ENCODE data around the gene UGT2A3.
"Not testable (repeated sequence)": the region's sequence is repeated elsewhere in the genome, so short reads cannot be mapped to it uniquely, and the experiment has no call there.

Gene UGT2A3

DNA sequence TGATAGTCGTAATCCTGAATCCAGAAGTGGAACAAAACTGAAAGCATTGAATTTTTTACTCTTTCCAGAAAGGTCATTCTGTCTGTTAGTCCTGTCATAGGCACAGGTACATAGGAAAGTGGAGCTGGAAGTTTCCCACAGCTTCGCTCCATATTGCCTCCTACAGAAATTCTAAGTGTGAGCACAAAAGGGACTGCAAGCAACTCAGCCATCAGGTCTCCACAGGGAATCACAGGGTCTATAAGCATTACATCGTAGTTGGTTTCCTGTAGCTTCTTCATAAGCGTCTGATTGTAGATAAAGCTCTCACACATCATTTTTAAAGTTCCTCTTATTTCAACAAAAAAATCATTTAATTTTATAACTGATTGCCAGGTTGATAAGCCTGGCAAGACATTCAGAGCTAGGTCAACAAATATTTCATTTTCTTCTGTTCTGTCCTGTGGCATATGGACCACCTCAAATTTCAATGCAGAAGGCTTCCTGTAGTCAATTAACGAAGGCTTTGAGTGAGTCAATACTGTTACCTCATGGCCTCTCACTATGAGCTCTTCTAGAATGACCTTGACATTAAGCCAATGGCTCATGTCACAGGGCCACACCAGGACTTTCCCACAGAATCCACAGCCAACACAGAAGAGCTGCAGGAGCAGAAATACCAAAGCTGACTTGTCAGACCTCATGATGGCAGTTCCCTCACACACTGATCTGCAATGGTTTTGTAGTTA lies at the start of gene UGT2A3:
UGT2A3 (minus strand) TSS at position 727 of the 728 bp plus-strand sequence; CDS start at position 683, 44 bp downstream.
- H3K27ac Mint-ChIP-seq = no peak within 1 kb of the TSS
- ATAC-seq (no peak), DNase-seq (no peak)
- no peaks in the 10 kb centered on the region for H3K4me1 Mint-ChIP-seq
- H3K9me3 Mint-ChIP-seq = peaks cover 0 to 7% of the 10 kb centered on the region in 2 donors
- no peak within 1 kb of the TSS for H3K4me3 Mint-ChIP-seq
- no peaks in the 10 kb centered on the region for H3K27me3 Mint-ChIP-seq

DNA sequence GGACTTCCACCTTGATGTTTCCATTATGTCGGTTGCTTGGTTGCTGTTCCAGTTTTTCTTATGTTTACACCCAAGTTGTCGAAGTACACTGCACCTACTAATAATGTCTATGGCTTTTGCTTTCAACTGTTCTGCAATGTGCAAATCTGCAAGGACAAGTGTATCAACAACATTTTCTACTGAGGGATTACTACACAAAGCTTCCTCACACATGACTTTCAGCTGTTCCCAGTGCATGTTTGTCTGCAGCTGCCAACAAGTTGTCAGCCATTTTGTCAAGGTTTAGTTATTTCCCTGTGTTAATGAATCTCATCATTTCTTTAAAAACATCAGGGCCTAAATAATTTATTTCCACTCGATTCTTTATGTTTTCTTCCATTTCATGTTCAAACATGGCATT lies 45.4 kb upstream of the UGT2A3 start:
- no peaks in the 10 kb centered on the region for H3K27me3 Mint-ChIP-seq
- ATAC-seq = no peak
- H3K9me3 Mint-ChIP-seq = peaks cover 4 to 10% of the 10 kb centered on the region in 2 donors
- no peak overlapping the region for H3K27ac Mint-ChIP-seq
- DNase-seq = no peak
- H3K4me3 Mint-ChIP-seq = no peak overlapping the region
- H3K4me1 Mint-ChIP-seq = no peaks in the 10 kb centered on the region

DNA sequence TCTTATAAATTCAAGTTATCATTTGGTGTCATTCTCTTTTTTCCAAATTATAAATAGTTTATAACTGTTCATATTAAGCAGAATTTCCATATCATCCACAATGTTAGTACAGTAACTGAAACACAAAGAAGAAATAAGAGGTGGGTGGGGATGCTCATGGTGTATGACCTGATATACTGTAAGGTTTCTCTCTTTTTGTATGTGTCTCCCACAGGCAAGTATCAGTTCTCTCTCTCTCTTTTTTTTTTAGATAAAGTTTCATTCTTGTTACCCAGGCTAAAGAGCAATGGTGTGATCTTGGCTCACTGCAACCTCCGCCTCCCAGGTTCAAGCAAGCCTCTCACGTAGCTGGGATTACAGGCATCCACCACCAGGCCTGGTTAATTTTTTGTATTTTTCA lies 43.7 kb upstream of the UGT2A3 start:
- H3K27ac Mint-ChIP-seq = no peak overlapping the region
- no peak overlapping the region for H3K4me3 Mint-ChIP-seq
- no peak for DNase-seq
- peaks cover 4 to 10% of the 10 kb centered on the region in 2 donors for H3K9me3 Mint-ChIP-seq
- no peaks in the 10 kb centered on the region for H3K4me1 Mint-ChIP-seq
- ATAC-seq = no peak
- H3K27me3 Mint-ChIP-seq = no peaks in the 10 kb centered on the region

DNA sequence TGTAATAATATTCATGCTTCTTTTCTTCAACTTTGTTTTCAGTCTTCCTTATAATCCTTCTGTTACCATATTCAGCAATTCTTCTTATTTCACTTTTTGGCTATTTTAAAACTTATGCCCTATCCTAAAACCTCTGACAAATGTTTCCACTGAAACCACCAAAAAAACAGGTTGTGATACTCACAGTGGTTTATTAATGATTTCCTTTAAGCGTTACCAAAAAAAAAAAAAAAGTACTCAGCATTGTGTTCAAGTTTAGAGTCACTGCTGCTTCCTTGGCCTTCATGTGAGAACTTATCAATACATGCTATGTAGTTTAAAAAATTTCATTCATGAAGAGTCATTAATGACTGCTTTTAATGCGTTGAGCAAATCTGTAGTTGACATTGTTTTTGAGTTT lies 35.4 kb upstream of the UGT2A3 start:
- Mint-ChIP-seq H3K9me3 (peaks cover 0 to 23% of the 10 kb centered on the region in 2 donors), H3K4me1 (no peaks in the 10 kb centered on the region), H3K27ac (no peak overlapping the region), H3K27me3 (no peaks in the 10 kb centered on the region), H3K4me3 (no peak overlapping the region)
- ATAC-seq (no peak), DNase-seq (no peak)

DNA sequence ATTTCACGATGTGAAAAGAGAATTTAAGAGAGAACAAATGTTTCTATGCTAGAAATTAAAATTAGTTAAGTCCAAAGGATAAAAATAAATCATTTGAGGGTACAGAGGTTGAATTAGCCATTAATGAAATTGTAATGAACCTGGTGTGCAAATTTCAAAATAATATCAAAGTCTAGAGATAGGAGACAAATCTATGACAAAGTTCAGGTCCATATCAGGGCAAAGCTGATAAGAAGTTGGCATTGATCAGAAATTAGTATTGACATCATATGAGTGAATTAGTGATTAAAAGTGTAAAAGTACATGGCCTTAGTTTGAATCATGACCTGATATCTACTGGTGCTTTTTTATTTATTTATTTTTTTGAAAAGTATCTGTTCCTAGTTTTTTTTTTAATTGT lies 33.8 kb upstream of the UGT2A3 start:
- ATAC-seq (no peak), DNase-seq (no peak)
- no peak overlapping the region for H3K27ac Mint-ChIP-seq
- no peak overlapping the region for H3K4me3 Mint-ChIP-seq
- H3K4me1 Mint-ChIP-seq = no peaks in the 10 kb centered on the region
- peaks cover 0 to 23% of the 10 kb centered on the region in 2 donors for H3K9me3 Mint-ChIP-seq
- no peaks in the 10 kb centered on the region for H3K27me3 Mint-ChIP-seq

DNA sequence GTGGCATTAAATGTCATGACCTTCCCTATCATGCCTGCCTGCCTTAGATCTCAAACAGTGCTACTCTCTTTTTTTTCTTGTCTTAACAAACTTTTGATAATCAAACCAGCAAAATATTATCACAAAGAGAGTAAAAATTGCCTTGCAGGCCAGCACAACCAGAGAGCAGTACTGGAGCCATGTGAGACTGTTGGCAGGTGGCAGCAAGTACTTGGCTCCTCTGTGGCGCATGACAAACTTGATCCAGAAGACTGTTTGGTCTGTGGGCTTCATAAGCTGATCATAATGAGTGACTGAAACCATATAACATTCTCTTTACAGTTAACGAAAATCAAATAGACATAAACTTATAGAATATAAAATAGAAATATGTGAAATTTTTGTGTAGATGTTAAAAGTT lies 33.3 kb upstream of the UGT2A3 start:
- Mint-ChIP-seq H3K4me1 (no peaks in the 10 kb centered on the region), H3K4me3 (no peak overlapping the region), H3K9me3 (peaks cover 0 to 23% of the 10 kb centered on the region in 2 donors), H3K27ac (no peak overlapping the region), H3K27me3 (no peaks in the 10 kb centered on the region)
- no peak for ATAC-seq
- DNase-seq = no peak

DNA sequence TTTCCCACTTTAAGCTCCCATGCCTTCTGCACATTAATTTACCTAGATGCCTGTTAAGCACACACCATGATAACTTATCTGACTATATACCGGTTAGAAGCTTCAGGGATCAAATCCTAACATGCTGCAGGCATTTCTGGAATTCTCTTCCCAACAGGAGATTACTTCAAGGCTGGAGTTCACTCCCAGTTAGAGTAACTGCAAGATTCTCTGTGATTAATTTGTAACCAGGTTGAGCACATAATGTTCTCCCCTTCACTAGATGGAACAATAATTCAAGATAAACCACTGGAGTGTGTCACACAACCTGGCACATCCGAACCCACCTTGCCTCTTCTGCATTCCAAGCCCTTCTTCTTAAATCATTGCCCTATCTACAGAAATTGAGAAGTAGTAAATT lies 11.8 kb upstream of the UGT2A3 start:
- Mint-ChIP-seq H3K4me3 (no peak overlapping the region), H3K9me3 (no peaks in the 10 kb centered on the region), H3K27me3 (no peaks in the 10 kb centered on the region), H3K4me1 (no peaks in the 10 kb centered on the region), H3K27ac (no peak overlapping the region)
- ATAC-seq = no peak
- no peak for DNase-seq

DNA sequence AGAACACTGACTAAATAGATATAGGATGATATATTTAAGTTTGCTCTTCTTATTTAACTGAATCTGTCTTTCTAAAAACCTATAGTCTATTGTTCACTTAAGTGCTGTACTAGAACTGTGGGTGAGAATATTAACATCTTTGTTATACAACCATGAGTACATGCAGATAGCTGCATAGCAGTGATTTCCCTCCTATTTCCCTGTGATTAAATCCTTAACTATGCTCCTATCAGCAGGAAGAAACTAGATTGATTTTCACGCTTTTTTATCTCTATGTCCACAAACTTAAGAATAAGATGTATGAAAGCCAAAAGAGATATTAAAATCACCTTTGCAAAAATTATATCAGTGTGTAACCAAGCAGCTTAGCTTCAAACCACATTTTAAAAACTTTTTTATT lies 11.3 kb upstream of the UGT2A3 start:
- Mint-ChIP-seq H3K27ac (no peak overlapping the region), H3K9me3 (no peaks in the 10 kb centered on the region), H3K4me1 (no peaks in the 10 kb centered on the region), H3K4me3 (no peak overlapping the region), H3K27me3 (no peaks in the 10 kb centered on the region)
- DNase-seq = no peak
- ATAC-seq = no peak

DNA sequence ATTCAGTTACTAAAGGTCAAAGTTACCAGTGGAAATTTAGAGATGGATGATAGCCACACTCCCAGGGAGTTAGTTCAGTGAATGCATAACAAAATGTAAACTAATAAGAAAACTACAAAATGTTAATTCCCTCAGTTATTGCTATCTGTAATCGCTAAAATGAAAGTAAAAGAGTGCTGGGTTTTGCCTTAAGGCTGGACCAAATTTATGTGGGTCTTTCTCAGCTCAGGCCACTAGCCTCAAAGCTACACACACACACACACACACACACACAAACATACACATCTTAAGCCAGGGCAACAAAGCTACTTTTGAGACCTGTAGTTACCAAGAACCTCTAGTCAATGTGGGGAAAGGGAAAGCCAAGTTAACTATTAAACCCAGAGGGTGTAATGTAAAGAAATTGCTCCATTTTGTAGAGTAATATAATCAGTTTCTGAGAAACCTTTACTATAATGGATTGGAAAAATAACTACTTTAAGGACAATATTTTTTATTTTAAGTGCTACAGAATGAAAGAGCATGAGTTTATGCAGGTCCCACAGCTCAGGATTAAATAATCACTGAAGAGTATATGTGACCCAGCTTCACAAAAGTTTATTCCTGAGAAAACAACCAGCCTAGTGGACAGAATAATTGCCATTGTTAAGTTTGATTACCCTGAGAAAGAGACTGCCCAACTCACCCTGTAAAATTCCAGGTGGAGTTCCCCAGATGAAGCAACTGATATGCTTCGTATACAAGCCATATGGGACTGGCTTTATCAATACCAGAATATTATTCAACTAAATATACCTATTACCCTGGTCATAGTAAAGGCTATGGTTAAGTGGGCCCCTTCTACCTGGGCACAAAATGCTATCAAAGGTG lies 8.9 kb upstream of the UGT2A3 start:
- Mint-ChIP-seq H3K4me3 (no peak overlapping the region), H3K4me1 (no peaks in the 10 kb centered on the region), H3K27ac (no peak overlapping the region), H3K9me3 (peaks cover 0 to 7% of the 10 kb centered on the region in 2 donors), H3K27me3 (no peaks in the 10 kb centered on the region)
- ATAC-seq = no peak
- DNase-seq = no peak

DNA sequence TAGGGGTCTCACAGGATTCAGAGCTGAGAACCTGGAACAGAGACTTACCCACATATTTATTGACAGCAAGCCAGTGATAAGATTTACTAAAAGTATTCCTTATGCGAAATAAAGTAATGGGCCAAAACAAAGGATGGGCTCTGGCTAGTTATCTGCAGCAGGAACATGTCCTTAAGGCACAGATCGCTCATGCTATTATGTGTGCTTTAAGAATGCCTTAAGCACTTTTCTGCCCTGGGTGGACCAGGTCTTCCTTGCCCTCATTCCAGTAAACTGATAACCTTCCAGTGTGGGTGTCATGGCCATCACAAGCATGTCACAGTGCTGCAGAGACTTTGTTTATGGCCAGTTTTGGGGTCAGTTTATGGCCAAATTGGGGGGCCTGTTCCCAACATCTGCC lies 7.5 kb upstream of the UGT2A3 start:
- H3K27me3 Mint-ChIP-seq, H3K4me3 Mint-ChIP-seq, H3K9me3 Mint-ChIP-seq, H3K4me1 Mint-ChIP-seq, ATAC-seq, H3K27ac Mint-ChIP-seq, DNase-seq: not testable (repeated sequence)

DNA sequence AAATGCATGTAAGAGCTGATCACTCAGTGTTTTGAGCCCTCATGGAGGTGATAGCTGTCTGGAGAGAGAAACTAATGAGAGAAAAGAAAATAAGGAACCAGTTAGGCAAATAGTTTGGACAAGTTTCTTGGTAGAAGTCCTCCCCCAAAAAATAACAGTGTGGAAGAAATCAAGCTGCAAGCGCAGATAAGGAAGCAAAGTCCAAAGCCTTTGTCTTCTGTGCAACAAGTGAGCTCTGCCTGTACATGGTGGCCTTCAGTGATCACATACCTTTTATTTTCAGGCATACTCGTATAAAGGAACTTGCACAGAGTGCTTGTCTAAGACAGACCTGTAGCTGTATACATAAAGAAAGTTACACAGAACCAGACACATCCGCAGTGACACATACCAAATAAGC lies 2.5 kb upstream of the UGT2A3 start:
- no peak for DNase-seq
- Mint-ChIP-seq H3K4me1 (no peaks in the 10 kb centered on the region), H3K27ac (no peak overlapping the region), H3K27me3 (no peaks in the 10 kb centered on the region), H3K9me3 (peaks cover 0 to 7% of the 10 kb centered on the region in 2 donors), H3K4me3 (no peak overlapping the region)
- ATAC-seq = no peak

DNA sequence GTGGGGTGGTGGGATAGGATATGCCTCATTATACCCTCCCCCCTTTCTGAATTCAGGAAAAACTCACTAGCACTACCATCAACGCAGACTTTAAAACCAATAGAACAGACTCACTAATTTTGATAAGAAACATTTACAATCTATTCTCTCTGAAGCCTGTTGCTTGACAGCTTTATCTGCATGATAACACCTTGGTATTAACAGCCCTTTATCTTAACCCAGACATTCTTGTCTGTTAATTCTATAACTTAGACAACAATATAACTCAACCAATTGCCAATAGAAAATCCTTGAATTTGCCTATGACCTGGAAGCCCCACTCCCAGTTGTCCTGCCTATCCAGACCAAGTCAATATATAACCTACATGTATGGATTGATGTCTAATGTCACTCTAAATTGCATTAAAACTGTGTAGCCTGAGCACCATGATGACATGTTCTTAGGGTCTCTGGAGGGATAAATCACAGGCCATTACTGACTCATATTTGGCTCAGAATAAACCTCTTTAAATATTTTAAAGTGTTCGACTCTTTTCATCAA lies 1.5 kb upstream of the UGT2A3 start:
- ATAC-seq (no peak), DNase-seq (no peak)
- H3K9me3 Mint-ChIP-seq = peaks cover 0 to 7% of the 10 kb centered on the region in 2 donors
- no peak overlapping the region for H3K27ac Mint-ChIP-seq
- H3K4me3 Mint-ChIP-seq = no peak overlapping the region
- no peaks in the 10 kb centered on the region for H3K27me3 Mint-ChIP-seq
- no peaks in the 10 kb centered on the region for H3K4me1 Mint-ChIP-seq

DNA sequence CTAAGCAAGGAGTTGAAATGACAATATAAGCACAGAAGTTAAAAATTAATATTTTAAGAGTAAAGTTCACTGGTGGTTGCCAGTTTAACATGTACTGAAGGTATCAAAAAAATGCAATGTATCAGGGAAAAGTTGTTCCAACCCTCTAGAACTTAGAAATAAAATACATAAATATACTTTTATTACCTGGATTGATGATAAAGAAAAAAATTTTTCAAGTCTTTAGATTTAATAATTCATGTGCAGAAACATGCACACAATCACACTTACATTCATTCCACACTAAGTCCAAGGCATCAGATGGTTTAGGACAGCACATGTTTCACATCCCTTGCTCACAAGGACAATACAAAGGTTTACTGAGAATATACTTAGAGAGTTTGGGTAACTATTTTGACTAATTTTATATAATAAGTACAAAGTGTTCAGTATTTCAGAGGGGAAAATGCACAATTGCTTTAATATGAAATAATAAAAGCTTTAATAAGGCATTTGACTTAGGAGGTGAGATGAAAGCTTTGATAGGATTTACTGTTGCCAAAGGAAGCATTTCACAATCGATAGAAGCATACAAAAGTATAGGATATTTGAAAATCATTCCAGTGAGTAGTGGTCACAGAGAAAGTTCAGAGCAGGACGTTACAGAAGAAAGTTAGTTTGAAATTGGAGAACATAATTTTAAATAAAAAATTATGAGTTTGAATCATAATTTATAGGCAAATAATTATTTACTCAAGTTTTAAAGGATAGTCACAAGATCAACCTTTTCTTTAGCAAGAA lies 392 bp upstream of the UGT2A3 start:
- DNase-seq (no peak), ATAC-seq (no peak)
- Mint-ChIP-seq H3K4me3 (no peak overlapping the region), H3K4me1 (no peaks in the 10 kb centered on the region), H3K9me3 (peaks cover 0 to 7% of the 10 kb centered on the region in 2 donors), H3K27me3 (no peaks in the 10 kb centered on the region), H3K27ac (no peak overlapping the region)

DNA sequence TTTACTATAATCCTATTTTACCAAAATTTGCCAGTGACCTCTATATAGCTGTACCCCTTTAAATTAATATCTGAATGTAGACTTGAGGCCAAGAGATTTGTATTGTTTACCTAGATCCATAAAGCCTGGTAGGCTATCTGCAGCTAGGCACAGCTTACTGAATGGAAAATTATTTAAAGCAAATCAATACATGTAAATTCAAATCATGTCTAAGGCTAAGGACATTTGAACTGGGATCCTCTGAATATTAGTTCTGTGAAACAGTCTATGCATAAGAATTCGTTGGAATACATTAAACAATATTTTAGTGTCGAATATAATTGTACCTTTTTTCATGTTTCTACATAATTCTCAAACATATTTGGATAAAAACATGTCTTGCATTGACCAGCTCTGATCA lies 1.6 kb downstream of the UGT2A3 start:
- H3K4me1 Mint-ChIP-seq = no peaks in the 10 kb centered on the region
- no peak overlapping the region for H3K27ac Mint-ChIP-seq
- H3K27me3 Mint-ChIP-seq = no peaks in the 10 kb centered on the region
- DNase-seq = no peak
- ATAC-seq = no peak
- H3K9me3 Mint-ChIP-seq = no peaks in the 10 kb centered on the region
- H3K4me3 Mint-ChIP-seq = no peak overlapping the region

DNA sequence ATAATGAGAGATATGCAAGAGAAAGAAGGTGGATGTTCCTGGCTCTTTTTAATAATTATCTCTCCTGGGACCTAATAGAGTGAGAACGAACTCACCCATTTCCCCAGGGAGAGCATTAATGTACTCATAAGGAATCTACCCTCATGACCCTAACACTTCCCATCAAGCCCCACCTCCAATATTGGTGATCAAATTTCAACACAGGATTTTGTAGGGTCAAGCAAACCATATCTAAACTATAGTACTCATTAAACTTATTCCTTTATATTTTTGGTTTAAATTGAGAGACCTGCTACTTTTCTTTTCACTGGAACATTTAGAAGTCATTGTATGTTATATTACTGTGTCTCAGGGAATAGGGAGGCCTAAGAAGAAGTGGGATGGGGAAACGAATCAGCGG lies 2.6 kb downstream of the UGT2A3 start:
- no peak overlapping the region for H3K4me3 Mint-ChIP-seq
- H3K4me1 Mint-ChIP-seq = no peaks in the 10 kb centered on the region
- H3K9me3 Mint-ChIP-seq = no peaks in the 10 kb centered on the region
- H3K27me3 Mint-ChIP-seq = no peaks in the 10 kb centered on the region
- ATAC-seq (no peak), DNase-seq (no peak)
- H3K27ac Mint-ChIP-seq = no peak overlapping the region

Data from stimulated activated naive CD8-positive, alpha-beta T cell treated with anti-CD3 and anti-CD28 coated beads, Interleukin-15, amount 100 ng/mL, for 72 hours (primary cell).